ENCODE data around the gene PDGFD.

PDGFD gene

DNA sequence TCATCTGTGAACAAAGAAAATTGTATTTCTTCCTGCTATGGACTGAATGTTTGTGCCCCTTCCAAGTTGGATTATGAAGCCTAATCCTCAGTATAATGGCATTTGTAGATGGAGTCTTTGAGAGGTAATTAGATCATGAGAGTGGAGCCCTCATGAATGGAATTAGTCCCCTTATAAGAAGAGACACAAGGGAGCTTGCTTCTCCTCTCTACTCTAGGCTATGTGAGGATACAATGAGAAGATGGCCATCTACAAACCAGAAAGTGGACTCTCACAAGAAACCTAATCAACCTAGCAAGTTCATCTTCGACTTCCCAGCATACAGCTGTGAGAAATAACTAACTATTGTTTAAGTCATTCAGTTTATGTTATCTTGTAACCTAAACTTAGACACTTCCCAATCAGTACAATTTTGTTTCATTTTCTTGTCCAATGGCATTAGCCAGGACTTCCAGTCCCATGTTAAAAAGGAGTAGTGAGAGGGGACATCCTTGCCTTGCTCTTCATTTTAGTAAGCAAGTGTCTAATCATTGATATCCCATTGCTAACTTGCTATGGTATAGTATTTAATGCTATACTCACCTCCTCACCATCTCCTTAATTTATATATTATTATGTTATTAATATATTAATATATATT lies 45.7 kb downstream of the PDGFD start:
- CTCF ChIA-PET, result no interaction called here
- TF ChIP-seq ZNF384 (IDR thresholded peaks at IDR 0.05) (no peak), SP1 (IDR thresholded peaks at IDR 0.05) (no peak), SUZ12 (IDR thresholded peaks at IDR 0.05) (no peak)
- POLR2A ChIA-PET, result no interaction called here
- no peak for DNase-seq (ENCODE audit: extremely low spot score)

DNA sequence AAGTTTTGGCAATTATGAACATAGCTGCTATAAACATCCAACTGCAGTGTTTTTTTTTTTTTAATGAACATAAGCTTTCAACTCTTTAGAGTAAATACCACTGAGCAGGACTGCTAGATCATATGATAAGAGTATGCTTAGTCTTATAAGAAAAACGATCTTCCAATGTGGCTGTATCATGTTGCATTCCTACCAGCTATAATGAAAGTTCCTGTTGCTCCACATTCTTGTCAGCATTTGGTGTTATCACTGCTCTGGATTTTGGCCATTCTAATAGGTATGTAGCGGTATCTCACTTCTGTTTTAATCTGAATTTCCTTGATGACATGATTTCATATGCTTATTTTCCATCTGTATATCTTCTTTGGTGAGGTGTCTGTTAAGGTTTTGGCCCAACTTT lies 50.4 kb downstream of the PDGFD start:
- POLR2A ChIA-PET, result no interaction called here
- no peak for TF ChIP-seq SUZ12 (IDR thresholded peaks at IDR 0.05)
- TF ChIP-seq HDGF (IDR thresholded peaks at IDR 0.05; ENCODE audit: borderline replicate concordance), result no peak
- no peak for TF ChIP-seq LEF1 (IDR thresholded peaks at IDR 0.05; ENCODE audit: borderline replicate concordance)
- TF ChIP-seq SP1 (IDR thresholded peaks at IDR 0.05), result no peak
- TF ChIP-seq ZNF384 (IDR thresholded peaks at IDR 0.05), result no peak
- TF ChIP-seq FOXK2 (IDR thresholded peaks at IDR 0.05), result no peak
- TF ChIP-seq TARDBP (IDR thresholded peaks at IDR 0.05), result no peak
- TF ChIP-seq NFRKB (IDR thresholded peaks at IDR 0.05), result no peak
- CTCF ChIA-PET, result no interaction called here
- DNase-seq (ENCODE audit: extremely low spot score), result no peak

DNA sequence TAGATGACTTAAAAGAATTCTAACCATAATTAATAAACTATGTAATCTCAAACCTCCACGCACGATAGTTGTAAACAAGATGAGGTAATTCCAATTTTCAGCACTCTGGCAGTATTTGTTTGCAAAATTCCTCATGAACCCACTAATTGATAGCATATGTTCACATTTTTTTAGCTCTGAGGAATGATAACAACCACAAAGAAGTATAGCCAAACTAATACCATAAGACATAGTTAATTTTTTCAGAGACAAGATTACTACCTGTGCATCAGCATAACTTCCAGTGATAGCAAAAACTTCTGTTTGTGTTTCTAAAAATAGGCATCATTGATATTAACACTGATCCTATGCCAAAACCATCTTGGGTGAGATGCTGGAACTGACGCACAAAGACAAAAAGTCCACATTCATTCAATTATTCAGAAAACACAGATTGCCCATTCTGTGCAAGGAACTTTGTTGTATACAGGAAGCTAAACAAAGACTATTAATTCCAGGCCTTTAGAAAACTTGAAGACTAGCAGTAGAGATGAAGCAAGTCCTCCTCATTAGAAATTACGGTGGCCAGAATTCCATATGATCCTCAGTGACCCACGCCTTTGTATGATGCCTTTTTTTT lies 57.7 kb downstream of the PDGFD start:
- no peak for DNase-seq (ENCODE audit: extremely low spot score)
- POLR2A ChIA-PET, result no interaction called here
- TF ChIP-seq BHLHE40 (IDR thresholded peaks at IDR 0.05; ENCODE audit: borderline replicate concordance) (no peak), FOXA1 (IDR thresholded peaks at IDR 0.05) (no peak), ZNF384 (IDR thresholded peaks at IDR 0.05) (no peak), ELF4 (IDR thresholded peaks at IDR 0.05) (no peak), SUZ12 (IDR thresholded peaks at IDR 0.05) (no peak), LEF1 (IDR thresholded peaks at IDR 0.05; ENCODE audit: borderline replicate concordance) (no peak), SP1 (IDR thresholded peaks at IDR 0.05) (no peak), L3MBTL2 (conservative IDR thresholded peaks at IDR 0.05) (no peak), NFRKB (IDR thresholded peaks at IDR 0.05) (no peak), HDGF (IDR thresholded peaks at IDR 0.05; ENCODE audit: borderline replicate concordance) (no peak), CTBP1 (IDR thresholded peaks at IDR 0.05; ENCODE audit: borderline replicate concordance) (no peak), FOXM1 (IDR thresholded peaks at IDR 0.05; ENCODE audit: borderline replicate concordance) (no peak), TARDBP (IDR thresholded peaks at IDR 0.05) (no peak)
- TF ChIP-seq, protein P1, sequence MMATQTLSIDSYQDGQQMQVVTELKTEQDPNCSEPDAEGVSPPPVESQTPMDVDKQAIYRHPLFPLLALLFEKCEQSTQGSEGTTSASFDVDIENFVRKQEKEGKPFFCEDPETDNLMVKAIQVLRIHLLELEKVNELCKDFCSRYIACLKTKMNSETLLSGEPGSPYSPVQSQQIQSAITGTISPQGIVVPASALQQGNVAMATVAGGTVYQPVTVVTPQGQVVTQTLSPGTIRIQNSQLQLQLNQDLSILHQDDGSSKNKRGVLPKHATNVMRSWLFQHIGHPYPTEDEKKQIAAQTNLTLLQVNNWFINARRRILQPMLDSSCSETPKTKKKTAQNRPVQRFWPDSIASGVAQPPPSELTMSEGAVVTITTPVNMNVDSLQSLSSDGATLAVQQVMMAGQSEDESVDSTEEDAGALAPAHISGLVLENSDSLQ (IDR thresholded peaks at IDR 0.05), result no peak
- CTCF ChIA-PET, result no interaction called here

DNA sequence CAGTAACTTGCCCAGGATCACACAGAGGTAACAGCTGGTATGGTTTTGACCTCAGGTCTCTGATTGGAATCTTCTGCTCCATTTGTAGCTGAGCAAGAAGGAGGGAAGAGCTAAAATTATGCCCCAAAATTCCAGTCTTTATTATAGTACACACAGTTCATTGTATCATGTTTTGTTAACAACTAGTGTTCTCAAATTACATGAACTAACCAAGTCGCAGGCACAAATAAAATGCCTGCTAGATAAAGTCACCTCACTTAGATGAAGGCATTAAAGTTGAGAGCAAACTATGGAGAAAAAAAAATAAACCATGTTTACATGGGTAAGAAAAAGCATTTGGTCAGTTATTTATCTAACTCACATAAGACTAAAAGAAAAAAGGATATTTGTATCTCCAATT lies 58.8 kb downstream of the PDGFD start:
- no peak for DNase-seq (ENCODE audit: extremely low spot score)
- POLR2A ChIA-PET, result no interaction called here
- CTCF ChIA-PET, result no interaction called here

DNA sequence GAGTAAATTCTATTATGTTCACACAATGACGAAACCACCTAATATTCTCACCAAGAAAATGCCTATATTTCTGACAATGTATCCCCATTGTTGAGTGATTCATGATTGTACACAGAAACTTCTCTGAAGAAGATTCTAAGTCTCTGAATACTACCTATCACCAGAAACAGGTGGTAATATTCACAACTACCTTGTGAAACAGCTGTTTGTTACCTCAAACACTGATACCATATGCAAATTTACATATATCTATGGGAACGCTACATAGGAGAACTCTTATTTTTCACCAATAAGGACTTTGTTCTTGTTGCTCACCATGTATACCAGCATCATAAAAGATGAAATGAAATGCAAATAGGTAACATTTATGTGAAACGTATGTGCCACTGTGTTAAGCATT lies 59.3 kb downstream of the PDGFD start:
- no peak for DNase-seq (ENCODE audit: extremely low spot score)
- POLR2A ChIA-PET, result no interaction called here
- CTCF ChIA-PET, result no interaction called here
- TF ChIP-seq TARDBP (IDR thresholded peaks at IDR 0.05), result no peak
- TF ChIP-seq ZNF384 (IDR thresholded peaks at IDR 0.05), result no peak
- TF ChIP-seq, protein P1 (IDR thresholded peaks at IDR 0.05), result no peak
- TF ChIP-seq ELF4 (IDR thresholded peaks at IDR 0.05), result no peak
- TF ChIP-seq SP1 (IDR thresholded peaks at IDR 0.05), result no peak

More for the DNA sequence above, 58.8 kb downstream of the PDGFD start:
- TF ChIP-seq, protein P1 (IDR thresholded peaks at IDR 0.05), result no peak
- no peak for TF ChIP-seq HDGF (IDR thresholded peaks at IDR 0.05; ENCODE audit: borderline replicate concordance)
- no peak for TF ChIP-seq FOXM1 (IDR thresholded peaks at IDR 0.05; ENCODE audit: borderline replicate concordance)
- TF ChIP-seq FOXK2 (IDR thresholded peaks at IDR 0.05), result no peak
- no peak for TF ChIP-seq TARDBP (IDR thresholded peaks at IDR 0.05)
- TF ChIP-seq NFRKB (IDR thresholded peaks at IDR 0.05), result no peak
- no peak for TF ChIP-seq ARNT (IDR thresholded peaks at IDR 0.05)
- no peak for TF ChIP-seq ELF4 (IDR thresholded peaks at IDR 0.05)
- TF ChIP-seq LEF1 (IDR thresholded peaks at IDR 0.05; ENCODE audit: borderline replicate concordance), result no peak
- TF ChIP-seq BHLHE40 (IDR thresholded peaks at IDR 0.05; ENCODE audit: borderline replicate concordance), result no peak
- TF ChIP-seq ZNF384 (IDR thresholded peaks at IDR 0.05), result no peak
- TF ChIP-seq SUZ12 (IDR thresholded peaks at IDR 0.05), result no peak
- no peak for TF ChIP-seq L3MBTL2 (conservative IDR thresholded peaks at IDR 0.05)
- no peak for TF ChIP-seq FOXA1 (IDR thresholded peaks at IDR 0.05)
- no peak for TF ChIP-seq SP1 (IDR thresholded peaks at IDR 0.05)
- no peak for TF ChIP-seq CTBP1 (IDR thresholded peaks at IDR 0.05; ENCODE audit: borderline replicate concordance)

DNA sequence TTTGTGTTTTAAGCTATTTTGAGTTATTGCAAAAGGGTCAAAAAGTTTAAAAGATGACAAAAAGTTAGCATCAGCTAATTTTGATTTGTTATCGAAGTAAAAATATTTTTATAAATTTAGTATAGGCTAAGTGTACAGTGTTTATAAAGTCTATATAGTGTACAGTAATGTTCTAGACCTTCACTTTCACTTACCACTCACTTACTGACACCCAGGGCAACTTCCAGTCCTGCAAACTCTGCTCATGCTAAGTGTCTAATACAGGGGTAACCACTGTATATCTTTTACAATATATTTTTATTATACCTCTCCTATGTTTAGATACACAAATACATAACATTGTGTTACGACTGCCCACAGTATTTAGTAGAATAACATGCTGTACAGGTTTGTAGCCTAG lies 59.7 kb downstream of the PDGFD start:
- TF ChIP-seq SP1 (IDR thresholded peaks at IDR 0.05) (no peak), L3MBTL2 (conservative IDR thresholded peaks at IDR 0.05) (no peak), ARNT (IDR thresholded peaks at IDR 0.05) (no peak), HDGF (IDR thresholded peaks at IDR 0.05; ENCODE audit: borderline replicate concordance) (no peak)
- TF ChIP-seq, protein P1 (IDR thresholded peaks at IDR 0.05), result no peak
- POLR2A ChIA-PET, result no interaction called here
- DNase-seq (ENCODE audit: extremely low spot score), result no peak
- CTCF ChIA-PET, result no interaction called here
